ENCODE measurements around the gene NPC2.

- TF ChIP-seq, protein P1, sequence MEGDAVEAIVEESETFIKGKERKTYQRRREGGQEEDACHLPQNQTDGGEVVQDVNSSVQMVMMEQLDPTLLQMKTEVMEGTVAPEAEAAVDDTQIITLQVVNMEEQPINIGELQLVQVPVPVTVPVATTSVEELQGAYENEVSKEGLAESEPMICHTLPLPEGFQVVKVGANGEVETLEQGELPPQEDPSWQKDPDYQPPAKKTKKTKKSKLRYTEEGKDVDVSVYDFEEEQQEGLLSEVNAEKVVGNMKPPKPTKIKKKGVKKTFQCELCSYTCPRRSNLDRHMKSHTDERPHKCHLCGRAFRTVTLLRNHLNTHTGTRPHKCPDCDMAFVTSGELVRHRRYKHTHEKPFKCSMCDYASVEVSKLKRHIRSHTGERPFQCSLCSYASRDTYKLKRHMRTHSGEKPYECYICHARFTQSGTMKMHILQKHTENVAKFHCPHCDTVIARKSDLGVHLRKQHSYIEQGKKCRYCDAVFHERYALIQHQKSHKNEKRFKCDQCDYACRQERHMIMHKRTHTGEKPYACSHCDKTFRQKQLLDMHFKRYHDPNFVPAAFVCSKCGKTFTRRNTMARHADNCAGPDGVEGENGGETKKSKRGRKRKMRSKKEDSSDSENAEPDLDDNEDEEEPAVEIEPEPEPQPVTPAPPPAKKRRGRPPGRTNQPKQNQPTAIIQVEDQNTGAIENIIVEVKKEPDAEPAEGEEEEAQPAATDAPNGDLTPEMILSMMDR (IDR thresholded peaks at IDR 0.05), result no peak
- TF ChIP-seq POLR2A (IDR thresholded peaks at IDR 0.05), result no peak
These were observed 16.6 kb upstream of the NPC2 start for GRCh38 chr14:74509587-74510222.
